Endothelial cell of umbilical vein (primary cell): Measurements from ENCODE around the gene MEIOSIN.

ENCODE experiments used
- CTCF ChIP-seq, 2 donors: IDR thresholded peaks; 1 replicate in 1 of 2; 2 replicates in 1 of 2; pipeline ENCODE4 v1.5.1; 2011; ENCODE audit warnings: low read length in 2 of 2, mild to moderate bottlenecking in 2 of 2, moderate library complexity in 2 of 2, control low read depth in 1 of 2, inconsistent platforms in 1 of 2, low read depth in 1 of 2; ENCODE audit not compliant: insufficient read depth in 1 of 2; ENCODE audit errors: extremely low read depth in 1 of 2
- EZH2 ChIP-seq: IDR thresholded peaks from 2 replicates; pipeline ENCODE4 v1.6.1; 2012; ENCODE audit warnings: borderline replicate concordance, low read depth, mild to moderate bottlenecking, moderate library complexity, low read length, inconsistent platforms; ENCODE audit not compliant: severe bottlenecking
- JUN ChIP-seq: IDR thresholded peaks from 2 replicates; pipeline ENCODE4 v1.6.1; 2011; ENCODE audit warnings: borderline replicate concordance, low read depth; ENCODE audit not compliant: insufficient read length, insufficient read depth
- MYC ChIP-seq: IDR thresholded peaks from one replicate; pipeline ENCODE4 v1.6.1; 2011; ENCODE audit warnings: mild to moderate bottlenecking, low read depth, low read length
- POLR2A ChIP-seq: IDR thresholded peaks from 2 replicates; pipeline ENCODE4 v1.6.1; 2012; ENCODE audit warnings: low read depth, mild to moderate bottlenecking, control low read depth, low read length
- TF ChIP-seq, protein P1 (sequence below): IDR thresholded peaks from 2 replicates; pipeline ENCODE4 v1.6.1; 2011; ENCODE audit not compliant: insufficient read depth, insufficient read length

DNA sequence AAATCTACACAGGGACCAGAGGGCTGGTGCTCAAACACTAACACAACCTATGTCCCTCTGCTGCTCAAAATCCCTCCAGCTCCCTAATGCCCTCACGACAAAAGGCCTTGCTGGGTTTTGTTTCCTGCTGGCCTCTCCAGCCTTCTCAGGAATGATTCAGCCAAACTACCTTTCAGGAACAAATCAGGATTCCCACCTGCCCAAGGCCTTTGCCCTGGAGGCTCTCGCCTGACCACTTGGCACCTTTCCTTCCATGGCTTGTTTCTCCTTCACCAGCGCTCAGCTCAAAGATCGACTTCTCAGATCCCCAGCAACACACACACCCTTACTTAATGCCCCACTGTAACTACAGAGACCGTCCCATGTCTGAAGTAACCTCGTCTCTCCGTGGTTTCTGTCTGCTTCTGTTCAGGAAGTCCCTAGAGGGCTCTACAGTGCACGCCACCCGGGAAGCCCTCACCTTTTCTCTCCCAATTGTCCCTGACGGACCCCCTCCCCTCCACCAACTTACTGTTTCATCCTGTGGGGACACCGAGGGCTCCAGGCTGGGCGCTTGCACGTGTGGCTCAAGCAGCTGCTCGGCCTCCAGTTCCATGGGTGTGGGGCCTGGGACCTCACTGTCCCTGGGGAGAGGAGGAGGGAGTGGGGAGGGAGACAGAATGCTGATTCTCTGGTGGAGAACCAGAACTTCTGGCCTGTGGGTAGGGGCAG is 39.0 kb downstream of the MEIOSIN start:
- TF ChIP-seq EZH2 (no peak), JUN (no peak), CTCF (IDR thresholded peaks at IDR 0.05; ENCODE audit: extremely low read depth in 1 of 2, insufficient read depth in 1 of 2, low read depth in 1 of 2, low read length in 2 of 2) (no peak), POLR2A (no peak), MYC (no peak)
- TF ChIP-seq, protein P1, sequence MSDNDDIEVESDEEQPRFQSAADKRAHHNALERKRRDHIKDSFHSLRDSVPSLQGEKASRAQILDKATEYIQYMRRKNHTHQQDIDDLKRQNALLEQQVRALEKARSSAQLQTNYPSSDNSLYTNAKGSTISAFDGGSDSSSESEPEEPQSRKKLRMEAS = no peak
